Measurements from ENCODE around the gene METTL25B.

METTL25B gene

GRCh38 chr1:156693848-156694689, 34.2 kb upstream of the METTL25B start:
- Histone ChIP-seq H3K27ac (ENCODE audit: low read length) (no peak overlapping the region), H3K4me2 (ENCODE audit: low read length) (no peak overlapping the region), H3K9ac (ENCODE audit: low read length) (no peak overlapping the region)

DNA sequence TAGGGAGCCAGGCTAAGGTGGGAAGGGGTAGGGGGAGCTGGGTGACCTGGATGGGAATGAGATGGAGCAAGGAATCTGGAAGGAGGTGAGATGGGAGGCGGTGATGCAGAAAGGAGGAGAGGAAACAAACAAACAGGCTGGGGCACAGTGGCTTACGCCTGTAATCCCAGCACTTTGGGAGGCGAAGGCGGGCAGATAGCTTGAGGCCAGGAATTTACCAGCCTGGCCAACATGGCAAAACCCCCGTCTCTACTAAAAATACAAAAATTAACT, 33.6 kb upstream of the METTL25B start:
- Histone ChIP-seq H4K20me1 (ENCODE audit: insufficient read depth, low read length) (no peaks in the 10 kb centered on the region), H3K79me2 (ENCODE audit: low read length) (no peaks in the 10 kb centered on the region), H3K9ac (ENCODE audit: low read length) (no peak overlapping the region), H3K4me2 (ENCODE audit: low read length) (no peak overlapping the region), H3K4me1 (ENCODE audit: low read length) (peaks cover 6% of the 10 kb centered on the region; the same call in 1 of the 2 replicates), H3K9me3 (ENCODE audit: insufficient read depth, low read length) (no peaks in the 10 kb centered on the region), H3K4me3 (ENCODE audit: low read length) (no peak overlapping the region), H3K36me3 (replicated peaks; ENCODE audit: low read depth, low read length) (no peaks in the 10 kb centered on the region), H3K27ac (ENCODE audit: low read length) (no peak overlapping the region), H2AFZ (ENCODE audit: low read depth, low read length) (no peak overlapping the region), H3K27me3 (ENCODE audit: low read depth, low read length) (peaks cover 44% of the 10 kb centered on the region)
- TF ChIP-seq CTCF (IDR thresholded peaks at IDR 0.05; ENCODE audit: low read depth, low read length): no peak
- no peak for TF ChIP-seq EZH2phosphoT487 (IDR thresholded peaks at IDR 0.05; ENCODE audit: low read depth)

More at GRCh38 chr1:156693848-156694689, 34.2 kb upstream of the METTL25B start:
- H4K20me1 ChIP-seq (ENCODE audit: insufficient read depth, low read length): no peaks in the 10 kb centered on the region
- H3K4me3 ChIP-seq (ENCODE audit: low read length): no peak overlapping the region
- H3K36me3 ChIP-seq (replicated peaks; ENCODE audit: low read depth, low read length): no peaks in the 10 kb centered on the region
- no peaks in the 10 kb centered on the region for H3K79me2 ChIP-seq (ENCODE audit: low read length)
- H2AFZ ChIP-seq (ENCODE audit: low read depth, low read length): no peak overlapping the region
- peaks cover 9% of the 10 kb centered on the region for H3K4me1 ChIP-seq (ENCODE audit: low read length)
- H3K27me3 ChIP-seq (ENCODE audit: low read depth, low read length): peaks cover 47% of the 10 kb centered on the region
- no peaks in the 10 kb centered on the region for H3K9me3 ChIP-seq (ENCODE audit: insufficient read depth, low read length)
- no peak for TF ChIP-seq CTCF (IDR thresholded peaks at IDR 0.05; ENCODE audit: low read depth, low read length)
- no peak for TF ChIP-seq EZH2phosphoT487 (IDR thresholded peaks at IDR 0.05; ENCODE audit: low read depth)

GRCh38 chr1:156696755-156697154, 31.5 kb upstream of the METTL25B start:
- no peaks in the 10 kb centered on the region for H3K79me2 ChIP-seq (ENCODE audit: low read length)
- H3K4me1 ChIP-seq (ENCODE audit: low read length): peaks cover 6% of the 10 kb centered on the region; the same call in 1 of the 2 replicates
- H3K9me3 ChIP-seq (ENCODE audit: insufficient read depth, low read length): no peaks in the 10 kb centered on the region
- H3K27ac ChIP-seq (ENCODE audit: low read length): no peak overlapping the region
- no peak overlapping the region for H3K4me3 ChIP-seq (ENCODE audit: low read length)
- H3K36me3 ChIP-seq (replicated peaks; ENCODE audit: low read depth, low read length): no peaks in the 10 kb centered on the region
- H3K9ac ChIP-seq (ENCODE audit: low read length): no peak overlapping the region
- H3K4me2 ChIP-seq (ENCODE audit: low read length): no peak overlapping the region
- H4K20me1 ChIP-seq (ENCODE audit: insufficient read depth, low read length): no peaks in the 10 kb centered on the region
- H3K27me3 ChIP-seq (ENCODE audit: low read depth, low read length): peaks cover 28% of the 10 kb centered on the region
- no peak overlapping the region for H2AFZ ChIP-seq (ENCODE audit: low read depth, low read length)
- no peak for TF ChIP-seq CTCF (IDR thresholded peaks at IDR 0.05; ENCODE audit: low read depth, low read length)
- TF ChIP-seq EZH2phosphoT487 (IDR thresholded peaks at IDR 0.05; ENCODE audit: low read depth): no peak

- H4K20me1 ChIP-seq (ENCODE audit: insufficient read depth, low read length): no peaks in the 10 kb centered on the region
These were observed 30.8 kb upstream of the METTL25B start for GRCh38 chr1:156697481-156697880.

More at GRCh38 chr1:156697481-156697880, 30.8 kb upstream of the METTL25B start:
- TF ChIP-seq EZH2phosphoT487 (IDR thresholded peaks at IDR 0.05; ENCODE audit: low read depth) (no peak), CTCF (IDR thresholded peaks at IDR 0.05; ENCODE audit: low read depth, low read length) (no peak)
- Histone ChIP-seq H3K4me2 (ENCODE audit: low read length) (no peak overlapping the region), H2AFZ (ENCODE audit: low read depth, low read length) (no peak overlapping the region), H3K9me3 (ENCODE audit: insufficient read depth, low read length) (no peaks in the 10 kb centered on the region), H3K4me3 (ENCODE audit: low read length) (no peak overlapping the region), H3K9ac (ENCODE audit: low read length) (no peak overlapping the region), H3K79me2 (ENCODE audit: low read length) (no peaks in the 10 kb centered on the region), H3K36me3 (replicated peaks; ENCODE audit: low read depth, low read length) (no peaks in the 10 kb centered on the region), H3K27me3 (ENCODE audit: low read depth, low read length) (peaks cover 21% of the 10 kb centered on the region), H3K4me1 (ENCODE audit: low read length) (peaks cover 6% of the 10 kb centered on the region; the same call in 1 of the 2 replicates), H3K27ac (ENCODE audit: low read length) (no peak overlapping the region)
